ENCODE measurements around the gene CRLF3.
"Not testable (repeated sequence)": the region's sequence is repeated elsewhere in the genome, so short reads cannot be mapped to it uniquely, and the experiment has no call there.

DNA sequence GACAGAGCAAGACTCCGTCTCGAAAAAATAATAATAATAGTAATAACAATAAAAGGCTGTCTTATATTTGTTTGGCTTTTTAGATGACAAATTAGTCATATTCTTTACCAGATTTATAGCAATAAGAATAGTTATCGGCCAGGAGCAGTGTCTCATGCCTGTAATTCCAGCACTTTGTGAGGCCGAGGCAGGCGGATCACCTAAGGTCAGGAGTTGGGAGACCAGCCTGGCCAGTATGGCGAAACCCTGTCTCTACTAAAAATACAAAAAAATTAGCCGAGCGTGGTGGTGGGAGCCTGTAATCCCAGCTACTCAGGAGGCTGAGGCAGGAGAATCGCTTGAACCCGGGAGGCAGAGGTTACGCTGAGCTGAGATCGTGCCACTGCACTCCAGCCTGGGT, 10.3 kb downstream of the CRLF3 start:
- TF ChIP-seq POLR2AphosphoS5, POLR2A, EP300 (IDR thresholded peaks at IDR 0.05): not testable (repeated sequence)
- TF ChIP-seq, protein P1, sequence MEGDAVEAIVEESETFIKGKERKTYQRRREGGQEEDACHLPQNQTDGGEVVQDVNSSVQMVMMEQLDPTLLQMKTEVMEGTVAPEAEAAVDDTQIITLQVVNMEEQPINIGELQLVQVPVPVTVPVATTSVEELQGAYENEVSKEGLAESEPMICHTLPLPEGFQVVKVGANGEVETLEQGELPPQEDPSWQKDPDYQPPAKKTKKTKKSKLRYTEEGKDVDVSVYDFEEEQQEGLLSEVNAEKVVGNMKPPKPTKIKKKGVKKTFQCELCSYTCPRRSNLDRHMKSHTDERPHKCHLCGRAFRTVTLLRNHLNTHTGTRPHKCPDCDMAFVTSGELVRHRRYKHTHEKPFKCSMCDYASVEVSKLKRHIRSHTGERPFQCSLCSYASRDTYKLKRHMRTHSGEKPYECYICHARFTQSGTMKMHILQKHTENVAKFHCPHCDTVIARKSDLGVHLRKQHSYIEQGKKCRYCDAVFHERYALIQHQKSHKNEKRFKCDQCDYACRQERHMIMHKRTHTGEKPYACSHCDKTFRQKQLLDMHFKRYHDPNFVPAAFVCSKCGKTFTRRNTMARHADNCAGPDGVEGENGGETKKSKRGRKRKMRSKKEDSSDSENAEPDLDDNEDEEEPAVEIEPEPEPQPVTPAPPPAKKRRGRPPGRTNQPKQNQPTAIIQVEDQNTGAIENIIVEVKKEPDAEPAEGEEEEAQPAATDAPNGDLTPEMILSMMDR (IDR thresholded peaks at IDR 0.05), result not testable (repeated sequence)

Data from gastroesophageal sphincter (tissue), 3 donors.